ENCODE data around the gene MAX. TPM values are rescaled to one million over a fixed set of nuclear protein-coding genes. Genes with fewer than 3 reads are reported as not detected.
"Not testable (repeated sequence)": the region's sequence is repeated elsewhere in the genome, so short reads cannot be mapped to it uniquely, and the experiment has no call there.

MAX gene
- total RNA-seq, 1 donor, result 57.9 TPM

- DNase-seq (ENCODE audit: low read depth), result peak; percentile 75
- peak overlapping the region; percentile 39 for H3K4me3 ChIP-seq (ENCODE audit: low read depth, low read length)
- TF ChIP-seq, protein P1, sequence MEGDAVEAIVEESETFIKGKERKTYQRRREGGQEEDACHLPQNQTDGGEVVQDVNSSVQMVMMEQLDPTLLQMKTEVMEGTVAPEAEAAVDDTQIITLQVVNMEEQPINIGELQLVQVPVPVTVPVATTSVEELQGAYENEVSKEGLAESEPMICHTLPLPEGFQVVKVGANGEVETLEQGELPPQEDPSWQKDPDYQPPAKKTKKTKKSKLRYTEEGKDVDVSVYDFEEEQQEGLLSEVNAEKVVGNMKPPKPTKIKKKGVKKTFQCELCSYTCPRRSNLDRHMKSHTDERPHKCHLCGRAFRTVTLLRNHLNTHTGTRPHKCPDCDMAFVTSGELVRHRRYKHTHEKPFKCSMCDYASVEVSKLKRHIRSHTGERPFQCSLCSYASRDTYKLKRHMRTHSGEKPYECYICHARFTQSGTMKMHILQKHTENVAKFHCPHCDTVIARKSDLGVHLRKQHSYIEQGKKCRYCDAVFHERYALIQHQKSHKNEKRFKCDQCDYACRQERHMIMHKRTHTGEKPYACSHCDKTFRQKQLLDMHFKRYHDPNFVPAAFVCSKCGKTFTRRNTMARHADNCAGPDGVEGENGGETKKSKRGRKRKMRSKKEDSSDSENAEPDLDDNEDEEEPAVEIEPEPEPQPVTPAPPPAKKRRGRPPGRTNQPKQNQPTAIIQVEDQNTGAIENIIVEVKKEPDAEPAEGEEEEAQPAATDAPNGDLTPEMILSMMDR (IDR thresholded peaks at IDR 0.05; ENCODE audit: insufficient read depth, low read depth, low read length), result no peak
These were observed 3.7 kb downstream of the MAX start for GRCh38 chr14:65098586-65098985.

DNA sequence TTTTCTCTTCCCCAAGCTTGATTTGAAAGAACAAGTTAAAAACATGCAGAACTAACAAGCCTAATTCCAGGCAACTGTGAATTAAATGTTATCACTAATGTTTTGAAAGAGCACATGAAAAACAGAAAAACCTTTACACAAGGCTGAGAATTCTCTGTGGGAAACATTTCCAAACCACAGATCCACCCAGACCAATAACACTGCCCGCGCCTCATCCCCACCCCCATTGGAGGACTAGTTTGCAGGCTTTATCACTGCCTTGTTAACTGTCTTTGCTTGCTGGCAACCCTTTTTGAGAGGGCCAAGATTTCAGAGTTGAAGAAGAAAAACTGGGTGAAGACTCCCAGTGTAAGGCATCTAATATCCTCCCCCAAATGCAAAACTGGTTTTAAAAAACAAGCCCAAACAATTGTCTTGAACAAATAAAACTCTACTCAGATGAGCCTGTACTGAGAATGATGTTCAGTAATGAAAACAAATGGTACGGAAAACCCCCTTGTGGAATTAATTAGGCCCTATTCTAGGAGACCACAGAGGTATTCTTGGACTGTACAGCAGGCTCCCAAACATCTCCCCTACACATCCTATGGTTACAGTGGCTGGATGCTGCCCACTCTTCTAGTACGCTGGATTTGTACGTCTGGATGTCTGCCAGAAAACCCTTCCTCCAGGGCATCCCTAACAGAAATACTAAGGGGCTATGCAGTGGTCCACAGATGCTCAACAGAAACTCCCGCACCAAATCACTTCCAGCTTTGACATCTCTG lies 5.8 kb downstream of the MAX start:
- peak; percentile 88 for DNase-seq (ENCODE audit: low read depth)
- H3K4me3 ChIP-seq (ENCODE audit: low read depth, low read length), result peak overlapping the region; percentile 10
- TF ChIP-seq, protein P1 (IDR thresholded peaks at IDR 0.05; ENCODE audit: insufficient read depth, low read depth, low read length), result no peak

DNA sequence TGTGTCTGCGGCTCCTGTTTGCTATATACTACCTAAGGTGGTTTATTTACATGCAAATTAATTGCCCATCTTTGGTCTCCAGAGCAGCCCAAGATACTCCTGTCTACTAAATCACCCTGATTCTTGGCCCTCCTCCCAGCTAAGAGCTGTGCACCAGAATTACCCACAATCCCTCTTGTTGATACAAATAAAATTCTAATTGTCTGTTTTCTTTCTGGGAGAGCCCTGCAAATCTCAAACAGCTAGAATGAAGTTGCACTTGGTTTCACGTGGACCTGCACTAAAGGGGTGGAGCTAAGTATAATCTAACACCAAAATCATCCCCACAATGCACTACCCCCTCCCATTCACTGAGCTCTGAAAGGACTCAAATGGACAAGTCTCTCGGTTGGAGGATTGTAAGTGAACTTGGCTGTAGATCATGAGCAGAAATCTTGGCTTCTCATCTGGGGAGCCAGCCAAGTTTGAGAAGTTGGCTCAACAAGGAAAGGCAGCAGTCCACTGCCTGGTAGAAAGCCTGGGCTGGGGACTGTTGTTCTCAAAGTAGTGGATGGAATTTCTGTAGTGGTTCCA lies 6.6 kb downstream of the MAX start:
- peak; percentile 82 for DNase-seq (ENCODE audit: low read depth)
- TF ChIP-seq, protein P1 (IDR thresholded peaks at IDR 0.05; ENCODE audit: insufficient read depth, low read depth, low read length), result no peak

DNA sequence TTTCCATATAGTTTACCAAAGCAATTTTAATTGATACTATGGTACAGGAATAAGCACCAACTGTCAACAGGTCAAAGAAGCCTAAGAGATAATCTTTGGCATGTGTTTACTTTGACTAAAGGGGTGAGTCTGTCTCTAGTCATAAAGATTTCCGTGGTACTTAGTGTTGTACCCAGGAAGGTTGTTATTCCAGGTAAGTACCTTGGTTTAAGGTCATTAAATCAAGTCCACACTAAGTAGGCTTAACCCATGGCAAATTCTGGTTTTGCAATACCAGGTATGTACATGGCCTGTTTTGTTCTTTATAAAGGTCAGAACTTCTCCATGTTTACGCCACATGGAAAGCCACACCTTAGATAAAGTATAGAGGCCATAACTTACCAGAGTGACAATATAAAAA lies 10.0 kb downstream of the MAX start:
- TF ChIP-seq, protein P1 (IDR thresholded peaks at IDR 0.05; ENCODE audit: insufficient read depth, low read depth, low read length), result no peak
- DNase-seq (ENCODE audit: low read depth), result no peak
- no peak overlapping the region for H3K4me3 ChIP-seq (ENCODE audit: low read depth, low read length)

More for the DNA sequence above, 6.6 kb downstream of the MAX start:
- H3K4me3 ChIP-seq (ENCODE audit: low read depth, low read length), result peak overlapping the region; percentile 29

DNA sequence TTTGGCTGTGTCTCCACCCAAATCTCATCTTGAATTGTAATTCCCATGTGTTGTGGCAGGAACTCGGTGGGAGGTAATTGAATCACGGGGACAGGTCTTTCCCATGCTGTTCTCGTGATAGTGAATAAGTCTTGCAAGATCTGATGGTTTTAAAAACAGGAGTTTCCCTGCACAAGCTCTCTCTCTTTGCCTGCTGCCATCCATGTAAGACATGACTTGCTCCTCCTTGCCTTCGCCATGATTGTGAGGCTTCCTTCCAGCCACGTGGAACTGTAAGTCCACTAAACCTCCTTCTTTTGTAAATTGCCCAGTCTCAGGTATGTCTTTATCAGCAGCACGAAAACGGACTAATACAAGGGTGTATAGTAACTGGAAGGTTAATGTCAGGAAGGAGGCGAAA lies 14.5 kb downstream of the MAX start:
- not testable (repeated sequence) for H3K4me3 ChIP-seq (ENCODE audit: low read depth, low read length)

DNA sequence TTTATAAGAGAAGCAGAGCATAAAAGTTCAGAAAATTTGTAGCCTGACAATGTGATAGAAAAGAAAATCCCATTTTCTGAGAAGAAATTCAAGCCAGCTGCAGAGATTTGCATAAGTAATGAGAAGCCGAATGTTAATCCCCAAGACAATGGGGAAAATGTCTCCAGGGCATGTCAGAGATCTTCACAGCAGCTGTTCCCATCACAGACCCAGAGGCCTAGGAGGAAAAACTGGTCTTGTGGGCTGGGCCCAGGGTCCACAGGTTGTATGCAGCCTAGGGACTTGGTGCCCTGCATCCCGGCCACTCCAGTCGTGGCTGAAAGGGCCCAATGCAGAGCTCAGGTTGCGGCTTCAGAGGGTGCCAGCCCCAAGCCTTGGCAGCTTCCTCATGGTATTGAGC lies 15.6 kb downstream of the MAX start:
- not testable (repeated sequence) for DNase-seq (ENCODE audit: low read depth); H3K4me3 ChIP-seq (ENCODE audit: low read depth, low read length)

More for the DNA sequence above, 14.5 kb downstream of the MAX start:
- not testable (repeated sequence) for DNase-seq (ENCODE audit: low read depth)

DNA sequence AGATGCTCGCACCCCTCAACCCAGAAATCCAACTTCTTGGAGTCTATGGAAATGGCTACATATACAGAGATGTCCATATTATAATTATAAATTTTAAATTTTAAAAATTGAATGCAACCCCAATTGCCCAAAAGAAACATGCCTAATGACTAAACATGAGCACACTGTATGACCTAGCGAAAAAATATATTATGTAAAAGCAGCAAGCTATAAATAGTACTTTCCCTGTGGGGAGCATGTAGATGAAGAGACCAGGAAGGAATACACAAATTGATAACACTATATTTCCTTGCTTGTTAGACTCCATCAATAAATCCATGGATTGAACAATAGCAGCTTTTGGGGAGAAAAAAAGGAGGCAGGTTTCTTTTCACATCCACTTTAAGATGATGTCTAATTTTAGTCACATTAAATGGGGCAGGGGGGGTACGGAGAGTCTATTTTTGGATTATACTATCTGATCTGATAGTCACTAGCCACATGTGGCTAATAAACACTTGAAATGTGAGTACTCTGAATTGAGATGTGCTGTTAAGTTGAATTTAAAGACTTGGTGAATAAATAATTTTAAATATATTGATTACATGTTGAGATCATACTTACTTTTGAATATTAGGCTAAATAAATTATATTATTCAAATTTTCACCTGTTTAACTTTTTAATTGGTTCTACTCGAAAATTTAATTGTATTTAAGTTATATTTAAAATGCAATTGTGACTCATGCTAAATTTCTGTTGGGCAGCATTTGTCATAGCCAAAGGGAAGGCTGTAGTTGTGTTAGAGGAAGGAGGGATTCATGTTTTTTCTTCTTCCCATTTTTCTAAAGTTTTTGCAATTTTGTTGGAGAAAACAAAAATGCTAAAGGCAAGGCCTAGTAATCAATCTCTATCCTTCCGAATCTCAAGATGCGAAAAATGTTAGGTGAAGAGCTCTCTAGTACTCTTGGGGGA lies 17.5 kb downstream of the MAX start:
- DNase-seq (ENCODE audit: low read depth), result no peak
- TF ChIP-seq, protein P1 (IDR thresholded peaks at IDR 0.05; ENCODE audit: insufficient read depth, low read depth, low read length), result no peak
- H3K4me3 ChIP-seq (ENCODE audit: low read depth, low read length), result no peak overlapping the region
